Natural killer cell (primary cell): ENCODE results near the gene KHDC1L. TPM values are rescaled to one million over a fixed set of nuclear protein-coding genes. Genes with fewer than 3 reads are reported as not detected.

ENCODE experiments used
- ATAC-seq, 3 donors: fragments of 150-1000 bp in 2 of 3; fragments of 200-7000 bp in 1 of 3; cut with Tn5 transposase; 1 replicate in 1 of 3; 2 replicates in 2 of 3; pipeline ENCODE4 v1.10.0; 2021; ENCODE audit warnings: mild to moderate bottlenecking in 2 of 3, moderate library complexity in 2 of 3
- DNase-seq, 2 donors: peaks; one replicate each; pipeline versions ENCODE4 v3.0.0 to v3.0.0-alpha.2; 2013 to 2021; ENCODE audit warnings: mixed read lengths in 1 of 2
- H3K27ac ChIP-seq: one replicate; pipeline ENCODE4 v1.5.1; 2013; ENCODE audit warnings: mild to moderate bottlenecking, low read length
- H3K27me3 ChIP-seq: one replicate; pipeline ENCODE4 v1.6.1; 2013; ENCODE audit warnings: low read length; ENCODE audit not compliant: control insufficient read depth, insufficient read depth
- H3K36me3 ChIP-seq: one replicate; pipeline ENCODE4 v1.6.1; 2013; ENCODE audit warnings: low read length; ENCODE audit not compliant: control insufficient read depth, insufficient read depth
- H3K4me1 ChIP-seq: one replicate; pipeline ENCODE4 v1.6.1; 2013; ENCODE audit warnings: low read length; ENCODE audit not compliant: control insufficient read depth, insufficient read depth
- H3K4me3 ChIP-seq: one replicate; pipeline ENCODE4 v1.5.1; 2013; ENCODE audit warnings: low read length
- H3K9me3 ChIP-seq: one replicate; pipeline ENCODE4 v1.6.1; 2013; ENCODE audit warnings: low read length; ENCODE audit not compliant: control insufficient read depth, insufficient read depth
- H3K27ac Mint-ChIP-seq, 2 donors: one replicate each; pipeline ENCODE4 v1.8.0; 2022; ENCODE audit warnings: mild to moderate bottlenecking in 2 of 2, mixed read lengths in 2 of 2, moderate library complexity in 1 of 2
- H3K27me3 Mint-ChIP-seq, 2 donors: one replicate each; pipeline ENCODE4 v1.8.0; 2022; ENCODE audit warnings: low read depth in 2 of 2, mixed read lengths in 2 of 2
- H3K36me3 Mint-ChIP-seq: one replicate; pipeline ENCODE4 v1.8.0; 2022; ENCODE audit warnings: mixed read lengths
- H3K4me1 Mint-ChIP-seq, 2 donors: one replicate each; pipeline ENCODE4 v1.8.0; 2022; ENCODE audit warnings: mixed read lengths in 2 of 2
- H3K4me3 Mint-ChIP-seq: one replicate; pipeline ENCODE4 v1.8.0; 2022; ENCODE audit warnings: mild to moderate bottlenecking, moderate library complexity, mixed read lengths
- H3K9me3 Mint-ChIP-seq, 2 donors: one replicate each; pipeline ENCODE4 v1.8.0; 2022; ENCODE audit warnings: mixed read lengths in 2 of 2
- WGBS: methylation state at CpG from one replicate; pipeline ENCODE4 v1.1.7; 2013; ENCODE audit warnings: missing lambda C conversion rate; ENCODE audit not compliant: insufficient coverage; 5-methylcytosine and 5-hydroxymethylcytosine counted together
- intact Hi-C: fragments of 100-400 bp; cut with micrococcal nuclease; formaldehyde crosslinking; loops from one replicate; pipeline ENCODE4 v1.14.2; 2022
- total RNA-seq, 4 donors: library from RNA; stranded (reverse); fragments of 120-200 nt in 1 of 4; gene quantifications; one replicate each; pipeline versions ENCODE4 v1.2.3 to v1.2.4, GENCODE V29; 2013 to 2022
- TF ChIP-seq, protein P1 (sequence below): fragments of 200-600 bp; IDR thresholded peaks from one replicate; pipeline ENCODE4 v1.8.0; 2022; ENCODE audit warnings: antibody characterized with exemption

KHDC1L gene
- total RNA-seq, 3 donors from 2014 or later (not counting 1 experiment from before 2014, with no cell fraction given): 0.45 to 2.1 TPM; not detected in 1

DNA sequence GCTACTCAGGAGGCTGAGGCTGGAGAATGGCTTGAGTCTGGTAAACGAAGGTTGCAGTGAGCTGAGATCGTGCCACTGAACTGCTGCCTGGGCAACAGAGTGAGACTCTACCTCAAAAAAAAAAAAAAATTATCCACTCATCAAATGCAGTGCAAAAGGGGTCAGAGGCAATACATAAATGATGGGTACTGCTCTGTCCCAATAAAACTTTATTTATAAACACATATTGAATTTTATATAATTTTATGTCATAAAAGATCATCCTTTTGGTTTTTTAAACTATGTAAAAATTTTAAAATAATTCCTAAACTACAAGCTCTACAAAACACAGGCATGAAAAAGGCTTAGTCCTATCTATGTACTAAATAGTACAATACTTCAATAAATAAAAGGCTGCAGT, 27.4 kb upstream of the KHDC1L start:
- H3K4me3 ChIP-seq: no peak overlapping the region
- no peaks in the 10 kb centered on the region for H3K27me3 ChIP-seq
- no peak overlapping the region for H3K27ac ChIP-seq
- Mint-ChIP-seq H3K4me1 (no peaks in the 10 kb centered on the region), H3K27ac (no peak overlapping the region), H3K27me3 (no peaks in the 10 kb centered on the region), H3K36me3 (no peaks in the 10 kb centered on the region), H3K9me3 (no peaks in the 10 kb centered on the region), H3K4me3 (no peak overlapping the region)
- no peaks in the 10 kb centered on the region for H3K9me3 ChIP-seq
- no peak for DNase-seq
- TF ChIP-seq, protein P1, sequence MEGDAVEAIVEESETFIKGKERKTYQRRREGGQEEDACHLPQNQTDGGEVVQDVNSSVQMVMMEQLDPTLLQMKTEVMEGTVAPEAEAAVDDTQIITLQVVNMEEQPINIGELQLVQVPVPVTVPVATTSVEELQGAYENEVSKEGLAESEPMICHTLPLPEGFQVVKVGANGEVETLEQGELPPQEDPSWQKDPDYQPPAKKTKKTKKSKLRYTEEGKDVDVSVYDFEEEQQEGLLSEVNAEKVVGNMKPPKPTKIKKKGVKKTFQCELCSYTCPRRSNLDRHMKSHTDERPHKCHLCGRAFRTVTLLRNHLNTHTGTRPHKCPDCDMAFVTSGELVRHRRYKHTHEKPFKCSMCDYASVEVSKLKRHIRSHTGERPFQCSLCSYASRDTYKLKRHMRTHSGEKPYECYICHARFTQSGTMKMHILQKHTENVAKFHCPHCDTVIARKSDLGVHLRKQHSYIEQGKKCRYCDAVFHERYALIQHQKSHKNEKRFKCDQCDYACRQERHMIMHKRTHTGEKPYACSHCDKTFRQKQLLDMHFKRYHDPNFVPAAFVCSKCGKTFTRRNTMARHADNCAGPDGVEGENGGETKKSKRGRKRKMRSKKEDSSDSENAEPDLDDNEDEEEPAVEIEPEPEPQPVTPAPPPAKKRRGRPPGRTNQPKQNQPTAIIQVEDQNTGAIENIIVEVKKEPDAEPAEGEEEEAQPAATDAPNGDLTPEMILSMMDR: no peak
- no peaks in the 10 kb centered on the region for H3K36me3 ChIP-seq
- intact Hi-C loops: no loop called here
- WGBS: 100% methylated on average over 2 of the region's 2 CpGs
- ATAC-seq: no peak
- no peaks in the 10 kb centered on the region for H3K4me1 ChIP-seq

DNA sequence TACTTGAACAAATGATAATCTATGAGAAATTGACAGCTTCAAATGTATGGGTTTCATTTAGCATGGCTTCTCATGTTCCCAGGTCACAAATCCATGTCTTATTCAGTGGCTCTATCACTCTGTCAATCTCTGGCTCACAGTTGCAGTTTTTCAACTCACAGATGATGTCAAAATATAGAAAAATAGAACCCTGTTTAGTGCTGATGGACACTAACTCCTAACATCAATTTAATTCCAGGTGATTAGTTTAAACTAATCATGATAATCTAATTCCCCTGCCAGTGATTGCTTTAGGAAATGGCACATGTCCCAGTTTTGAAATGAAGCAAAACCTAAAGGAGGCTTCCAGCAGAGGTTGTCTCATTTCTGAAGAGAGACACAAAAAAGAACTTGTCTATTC, 24.7 kb upstream of the KHDC1L start:
- Histone ChIP-seq H3K9me3 (no peaks in the 10 kb centered on the region), H3K4me1 (no peaks in the 10 kb centered on the region), H3K27ac (no peak overlapping the region), H3K4me3 (no peak overlapping the region), H3K36me3 (no peaks in the 10 kb centered on the region), H3K27me3 (no peaks in the 10 kb centered on the region)
- no peaks in the 10 kb centered on the region for H3K4me1 Mint-ChIP-seq
- intact Hi-C loops: no loop called here
- no peak overlapping the region for H3K27ac Mint-ChIP-seq
- no peaks in the 10 kb centered on the region for H3K9me3 Mint-ChIP-seq
- H3K27me3 Mint-ChIP-seq: peaks cover 0 to 4% of the 10 kb centered on the region in 2 donors
- no peak overlapping the region for H3K4me3 Mint-ChIP-seq
- TF ChIP-seq, protein P1: no peak
- no peak for ATAC-seq
- no peaks in the 10 kb centered on the region for H3K36me3 Mint-ChIP-seq
- DNase-seq: no peak

- Histone ChIP-seq H3K27me3 (no peaks in the 10 kb centered on the region), H3K4me1 (no peaks in the 10 kb centered on the region), H3K27ac (no peak overlapping the region), H3K36me3 (no peaks in the 10 kb centered on the region), H3K4me3 (no peak overlapping the region), H3K9me3 (no peaks in the 10 kb centered on the region)
- no peak for DNase-seq
- Mint-ChIP-seq H3K27ac (no peak overlapping the region), H3K27me3 (peaks cover 0 to 5% of the 10 kb centered on the region in 2 donors), H3K4me1 (no peaks in the 10 kb centered on the region), H3K4me3 (no peak overlapping the region), H3K36me3 (no peaks in the 10 kb centered on the region), H3K9me3 (no peaks in the 10 kb centered on the region)
- 86% methylated on average over 4 of the region's 5 CpGs for WGBS
- ATAC-seq: no peak
- intact Hi-C loops: no loop called here
- TF ChIP-seq, protein P1: no peak
Measured at GRCh38 chr6:73248192-73248903, 23.1 kb upstream of the KHDC1L start.

DNA sequence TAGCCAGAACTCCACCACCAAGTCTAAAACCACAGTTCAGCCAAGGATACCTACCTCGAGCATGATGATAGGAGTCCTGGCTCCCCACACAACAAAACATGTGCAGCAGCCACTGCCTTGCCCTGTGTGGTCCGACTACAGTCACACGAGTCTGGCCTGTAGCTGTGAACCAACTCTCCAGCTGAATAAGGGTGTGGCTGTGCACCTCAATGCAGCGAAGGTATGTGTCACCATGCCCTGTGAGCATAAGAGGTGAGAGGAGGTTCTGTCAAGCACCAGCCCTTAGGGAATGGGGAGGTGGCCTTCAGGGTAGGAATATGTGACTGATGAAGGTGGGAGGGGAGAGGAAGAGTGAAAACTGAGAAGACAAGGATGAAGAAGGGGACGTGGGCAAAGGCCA, 16.7 kb upstream of the KHDC1L start:
- no peak for ATAC-seq

More for the DNA sequence above, 16.7 kb upstream of the KHDC1L start:
- DNase-seq: no peak
- Mint-ChIP-seq H3K9me3 (no peaks in the 10 kb centered on the region), H3K4me3 (no peak overlapping the region), H3K27me3 (peaks cover 0 to 5% of the 10 kb centered on the region in 2 donors), H3K27ac (no peak overlapping the region), H3K4me1 (no peaks in the 10 kb centered on the region), H3K36me3 (no peaks in the 10 kb centered on the region)
- 88% methylated on average over 5 of the region's 5 CpGs for WGBS
- Histone ChIP-seq H3K27ac (no peak overlapping the region), H3K27me3 (no peaks in the 10 kb centered on the region), H3K4me1 (no peaks in the 10 kb centered on the region), H3K4me3 (no peak overlapping the region), H3K36me3 (no peaks in the 10 kb centered on the region), H3K9me3 (no peaks in the 10 kb centered on the region)
- intact Hi-C loops: no loop called here
- TF ChIP-seq, protein P1: no peak
